Cardiac muscle cell (in vitro differentiated cells and primary cell): ENCODE measurements around the gene CLTB. TPM values are rescaled to one million over a fixed set of nuclear protein-coding genes. Genes with fewer than 3 reads are reported as not detected.

Source experiments
- DNase-seq, 2 donors: peaks; one replicate each; pipeline versions ENCODE4 v3.0.0 to v3.0.0-alpha.2; 2010 to 2017; ENCODE audit warnings: low read depth in 1 of 2, low spot score in 1 of 2
- H3K27ac ChIP-seq: fragments of 200-600 bp; sonication (generic); 2 replicates; pipeline ENCODE4 v1.5.1; 2016
- H3K27me3 ChIP-seq: fragments of 200-600 bp; sonication (generic); 2 replicates; pipeline ENCODE4 v1.6.0; 2016; ENCODE audit warnings: control low read depth
- H3K36me3 ChIP-seq: fragments of 200-600 bp; sonication (generic); 2 replicates; pipeline ENCODE4 v1.5.1; 2016; ENCODE audit warnings: control low read depth
- H3K4me1 ChIP-seq: fragments of 200-600 bp; sonication (generic); 2 replicates; pipeline ENCODE4 v1.8.1; 2017; ENCODE audit warnings: low read depth, mild to moderate bottlenecking, mixed run types
- H3K4me3 ChIP-seq: fragments of 200-600 bp; sonication (generic); 2 replicates; pipeline ENCODE4 v1.5.1; 2016; ENCODE audit warnings: mild to moderate bottlenecking
- H3K9me3 ChIP-seq: fragments of 200-600 bp; sonication (generic); 2 replicates; pipeline ENCODE4 v1.5.1; 2017; ENCODE audit warnings: low read depth, mild to moderate bottlenecking, control low read depth
- CTCF ChIP-seq: IDR thresholded peaks from 2 replicates; pipeline ENCODE4 v1.5.1; 2012; ENCODE audit warnings: low read depth, mild to moderate bottlenecking, low read length
- polyA plus RNA-seq: library from polyadenylated mRNA; unstranded; fragments of >200 nt; fragmentation: Nextera tagmentation; extraction: Ambion mirVana; gene quantifications from 2 replicates; pipeline ENCODE4 v1.2.1, GENCODE V29; 2016
- total RNA-seq: library from RNA; depleted of rRNA; stranded (reverse); fragments of >200 nt; gene quantifications from 2 replicates; pipeline ENCODE4 v1.2.3, GENCODE V29; 2016

Gene CLTB
- total and polyA plus RNA-seq, 2 experiments from 2014 or later, result 187 to 222 TPM

GRCh38 chr5:176362233-176362490 lies 54.2 kb downstream of the CLTB start:
- no peak for DNase-seq
- peak overlapping the region; percentile 55 for H3K4me3 ChIP-seq
- H3K36me3 ChIP-seq, result peaks cover 9% of the 10 kb centered on the region
- no peak for TF ChIP-seq CTCF
- H3K27ac ChIP-seq, result no peak overlapping the region
- peaks cover 3% of the 10 kb centered on the region for H3K4me1 ChIP-seq
- peaks cover 27% of the 10 kb centered on the region for H3K27me3 ChIP-seq
- H3K9me3 ChIP-seq, result no peaks in the 10 kb centered on the region

GRCh38 chr5:176361437-176362232 lies 54.7 kb downstream of the CLTB start, which contains the start of gene KIAA1191:
TSS of gene KIAA1191 (minus strand) at chr5:176361764. CDS start at chr5:176359508, 2,256 bp downstream.
- peak; percentile 89 to 92 for DNase-seq
- Histone ChIP-seq H3K27me3 (peaks cover 27% of the 10 kb centered on the region), H3K36me3 (peaks cover 10% of the 10 kb centered on the region), H3K9me3 (no peaks in the 10 kb centered on the region), H3K27ac (peak within 1 kb of the TSS; percentile 40), H3K4me1 (peaks cover 3% of the 10 kb centered on the region), H3K4me3 (peak within 1 kb of the TSS; percentile 55)
- TF ChIP-seq CTCF, result peak; percentile 14

- Histone ChIP-seq H3K4me3 (peak overlapping the region; percentile 55), H3K27me3 (peaks cover 27% of the 10 kb centered on the region), H3K36me3 (peaks cover 12% of the 10 kb centered on the region), H3K27ac (peak overlapping the region; percentile 40), H3K9me3 (no peaks in the 10 kb centered on the region), H3K4me1 (peaks cover 3% of the 10 kb centered on the region)
- peak in 1 of 2 donors; percentile 14 for DNase-seq
- no peak for TF ChIP-seq CTCF
Observed at GRCh38 chr5:176360894-176361436, 55.4 kb downstream of the CLTB start.

GRCh38 chr5:176359658-176360057 lies 56.7 kb downstream of the CLTB start:
- H3K27ac ChIP-seq, result no peak overlapping the region
- no peak for TF ChIP-seq CTCF
- no peaks in the 10 kb centered on the region for H3K9me3 ChIP-seq
- H3K4me1 ChIP-seq, result peaks cover 3% of the 10 kb centered on the region
- H3K36me3 ChIP-seq, result peaks cover 16% of the 10 kb centered on the region
- peaks cover 24% of the 10 kb centered on the region for H3K27me3 ChIP-seq
- no peak for DNase-seq
- no peak overlapping the region for H3K4me3 ChIP-seq

- DNase-seq, result no peak
- Histone ChIP-seq H3K36me3 (peaks cover 39% of the 10 kb centered on the region), H3K4me1 (peaks cover 3% of the 10 kb centered on the region), H3K4me3 (no peak overlapping the region), H3K27ac (no peak overlapping the region), H3K9me3 (no peaks in the 10 kb centered on the region), H3K27me3 (no peaks in the 10 kb centered on the region)
- TF ChIP-seq CTCF, result no peak
Observed at GRCh38 chr5:176356179-176356566, 60.2 kb downstream of the CLTB start.
